ENCODE results near the gene MOB4.
"Not testable (repeated sequence)": the region's sequence is repeated elsewhere in the genome, so short reads cannot be mapped to it uniquely, and the experiment has no call there.

The MOB4 gene

GRCh38 chr2:197575987-197576386 lies 60.1 kb downstream of the MOB4 start:
- H3K4me2 ChIP-seq (ENCODE audit: low read depth, low read length, poor library complexity, severe bottlenecking): no peak overlapping the region
- TF ChIP-seq CTCF (conservative IDR thresholded peaks at IDR 0.05; ENCODE audit: low read length) (no peak), EZH2phosphoT487 (IDR thresholded peaks at IDR 0.05; ENCODE audit: borderline replicate concordance) (no peak)
- H3F3A ChIP-seq (ENCODE audit: low read depth): no peaks in the 10 kb centered on the region
- H3K4me3 ChIP-seq (ENCODE audit: low read length, poor library complexity, severe bottlenecking): no peak overlapping the region
- H3K9me3 ChIP-seq (ENCODE audit: insufficient read depth, low read depth, low read length): peaks cover 5% of the 10 kb centered on the region; the same call in 1 of the 2 replicates
- no peaks in the 10 kb centered on the region for H3K4me1 ChIP-seq (ENCODE audit: insufficient read depth, low read length, poor library complexity, severe bottlenecking)
- no peaks in the 10 kb centered on the region for H3K36me3 ChIP-seq (ENCODE audit: insufficient read depth, low read length)
- H3K9me2 ChIP-seq (replicated peaks; ENCODE audit: low read depth, low read length): no peaks in the 10 kb centered on the region
- H3K79me2 ChIP-seq (ENCODE audit: insufficient read depth, low read length): no peaks in the 10 kb centered on the region
- no peaks in the 10 kb centered on the region for H4K20me1 ChIP-seq (ENCODE audit: insufficient read depth, low read length, poor library complexity, severe bottlenecking)
- no peak overlapping the region for H3K9ac ChIP-seq (ENCODE audit: low read depth, low read length, poor library complexity, severe bottlenecking)
- H3K27me3 ChIP-seq (ENCODE audit: insufficient read depth, low read length, poor library complexity, severe bottlenecking): no peaks in the 10 kb centered on the region
- H2AFZ ChIP-seq (ENCODE audit: low read length): no peak overlapping the region

- Histone ChIP-seq H4K20me1 (ENCODE audit: insufficient read depth, low read length, poor library complexity, severe bottlenecking) (no peaks in the 10 kb centered on the region), H3K79me2 (ENCODE audit: insufficient read depth, low read length) (no peaks in the 10 kb centered on the region), H3K4me1 (ENCODE audit: insufficient read depth, low read length, poor library complexity, severe bottlenecking) (no peaks in the 10 kb centered on the region), H3K9me3 (ENCODE audit: insufficient read depth, low read depth, low read length) (peaks cover 5% of the 10 kb centered on the region; the same call in 1 of the 2 replicates), H3F3A (ENCODE audit: low read depth) (no peaks in the 10 kb centered on the region), H3K27me3 (ENCODE audit: insufficient read depth, low read length, poor library complexity, severe bottlenecking) (no peaks in the 10 kb centered on the region), H3K9ac (ENCODE audit: low read depth, low read length, poor library complexity, severe bottlenecking) (no peak overlapping the region), H3K4me2 (ENCODE audit: low read depth, low read length, poor library complexity, severe bottlenecking) (no peak overlapping the region), H3K9me2 (replicated peaks; ENCODE audit: low read depth, low read length) (no peaks in the 10 kb centered on the region), H3K36me3 (ENCODE audit: insufficient read depth, low read length) (no peaks in the 10 kb centered on the region), H2AFZ (ENCODE audit: low read length) (no peak overlapping the region), H3K4me3 (ENCODE audit: low read length, poor library complexity, severe bottlenecking) (no peak overlapping the region)
- TF ChIP-seq EZH2phosphoT487 (IDR thresholded peaks at IDR 0.05; ENCODE audit: borderline replicate concordance) (no peak), CTCF (conservative IDR thresholded peaks at IDR 0.05; ENCODE audit: low read length) (no peak)
Observed at GRCh38 chr2:197576631-197577030, 60.8 kb downstream of the MOB4 start.

- no peaks in the 10 kb centered on the region for H4K20me1 ChIP-seq (ENCODE audit: insufficient read depth, low read length, poor library complexity, severe bottlenecking)
- H3K27me3 ChIP-seq (ENCODE audit: insufficient read depth, low read length, poor library complexity, severe bottlenecking): no peaks in the 10 kb centered on the region
- H3K36me3 ChIP-seq (ENCODE audit: insufficient read depth, low read length): no peaks in the 10 kb centered on the region
- no peak overlapping the region for H3K4me3 ChIP-seq (ENCODE audit: low read length, poor library complexity, severe bottlenecking)
- H3K4me1 ChIP-seq (ENCODE audit: insufficient read depth, low read length, poor library complexity, severe bottlenecking): no peaks in the 10 kb centered on the region
- TF ChIP-seq CTCF (conservative IDR thresholded peaks at IDR 0.05; ENCODE audit: low read length) (no peak), EZH2phosphoT487 (IDR thresholded peaks at IDR 0.05; ENCODE audit: borderline replicate concordance) (no peak)
- peaks cover 5% of the 10 kb centered on the region; the same call in 1 of the 2 replicates for H3K9me3 ChIP-seq (ENCODE audit: insufficient read depth, low read depth, low read length)
- no peak overlapping the region for H3K9ac ChIP-seq (ENCODE audit: low read depth, low read length, poor library complexity, severe bottlenecking)
- H3K79me2 ChIP-seq (ENCODE audit: insufficient read depth, low read length): no peaks in the 10 kb centered on the region
- no peaks in the 10 kb centered on the region for H3F3A ChIP-seq (ENCODE audit: low read depth)
- no peaks in the 10 kb centered on the region for H3K9me2 ChIP-seq (replicated peaks; ENCODE audit: low read depth, low read length)
- H3K4me2 ChIP-seq (ENCODE audit: low read depth, low read length, poor library complexity, severe bottlenecking): no peak overlapping the region
- no peak overlapping the region for H2AFZ ChIP-seq (ENCODE audit: low read length)
Observed at GRCh38 chr2:197577446-197577845, 61.6 kb downstream of the MOB4 start.

GRCh38 chr2:197578294-197578693 lies 62.4 kb downstream of the MOB4 start:
- H3K9ac ChIP-seq (ENCODE audit: low read depth, low read length, poor library complexity, severe bottlenecking); H3K27me3 ChIP-seq (ENCODE audit: insufficient read depth, low read length, poor library complexity, severe bottlenecking); H2AFZ ChIP-seq (ENCODE audit: low read length); H3K79me2 ChIP-seq (ENCODE audit: insufficient read depth, low read length); H3F3A ChIP-seq (ENCODE audit: low read depth); H4K20me1 ChIP-seq (ENCODE audit: insufficient read depth, low read length, poor library complexity, severe bottlenecking); H3K4me2 ChIP-seq (ENCODE audit: low read depth, low read length, poor library complexity, severe bottlenecking); H3K9me2 ChIP-seq (replicated peaks; ENCODE audit: low read depth, low read length); H3K4me3 ChIP-seq (ENCODE audit: low read length, poor library complexity, severe bottlenecking); H3K9me3 ChIP-seq (ENCODE audit: insufficient read depth, low read depth, low read length); H3K4me1 ChIP-seq (ENCODE audit: insufficient read depth, low read length, poor library complexity, severe bottlenecking); H3K36me3 ChIP-seq (ENCODE audit: insufficient read depth, low read length): not testable (repeated sequence)

- H3K27me3 ChIP-seq (ENCODE audit: insufficient read depth, low read length, poor library complexity, severe bottlenecking); H3K79me2 ChIP-seq (ENCODE audit: insufficient read depth, low read length); H3K4me2 ChIP-seq (ENCODE audit: low read depth, low read length, poor library complexity, severe bottlenecking); H2AFZ ChIP-seq (ENCODE audit: low read length); H4K20me1 ChIP-seq (ENCODE audit: insufficient read depth, low read length, poor library complexity, severe bottlenecking); H3K36me3 ChIP-seq (ENCODE audit: insufficient read depth, low read length); H3K9me2 ChIP-seq (replicated peaks; ENCODE audit: low read depth, low read length); H3K9ac ChIP-seq (ENCODE audit: low read depth, low read length, poor library complexity, severe bottlenecking); H3K9me3 ChIP-seq (ENCODE audit: insufficient read depth, low read depth, low read length); H3K4me1 ChIP-seq (ENCODE audit: insufficient read depth, low read length, poor library complexity, severe bottlenecking); H3K4me3 ChIP-seq (ENCODE audit: low read length, poor library complexity, severe bottlenecking); H3F3A ChIP-seq (ENCODE audit: low read depth): not testable (repeated sequence)
Observed at GRCh38 chr2:197580166-197580565, 64.3 kb downstream of the MOB4 start.

Data from Loucy (cell line).